ENCODE measurements around the gene GPLD1. TPM values are rescaled to one million over a fixed set of nuclear protein-coding genes. Genes with fewer than 3 reads are reported as not detected.

Gene GPLD1
- total and polyA plus RNA-seq, 4 donors = 15.5 to 62.0 (median 22.2) TPM

DNA sequence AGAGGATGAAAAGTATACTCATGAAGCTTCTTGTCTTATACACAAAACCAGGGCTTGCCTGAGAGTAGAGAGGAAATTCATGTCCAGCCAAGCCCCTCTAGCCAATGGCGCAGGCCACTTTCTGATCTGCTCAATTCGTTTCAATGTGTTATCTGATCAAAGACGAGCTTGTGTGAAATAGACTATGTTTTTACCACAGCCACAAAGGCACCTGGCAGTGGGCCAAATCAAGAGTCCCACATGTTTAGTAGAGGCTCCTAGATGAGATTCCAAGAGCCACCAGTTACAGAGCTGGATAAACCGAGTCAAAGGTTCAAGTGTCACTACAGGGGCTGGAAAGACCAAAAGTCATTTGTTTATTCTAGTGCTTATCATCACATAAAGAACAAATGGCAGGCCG, 34.9 kb downstream of the GPLD1 start:
- 89% methylated on average over 5 of the region's 5 CpGs for WGBS
- Histone ChIP-seq H3K36me3 (ENCODE audit: control insufficient read depth in 4 of 4, insufficient read depth in 3 of 4, low read depth in 1 of 4, low read length in 3 of 4) (peaks cover 5 to 24% (median 22%) of the 10 kb centered on the region in 4 donors), H3K9me3 (ENCODE audit: control insufficient read depth in 4 of 4, low read length in 3 of 4) (no peaks in the 10 kb centered on the region), H3K4me1 (ENCODE audit: control insufficient read depth in 4 of 4, insufficient read depth in 4 of 4, low read length in 3 of 4) (no peaks in the 10 kb centered on the region), H3K27ac (ENCODE audit: low read depth in 1 of 2, low read length in 2 of 2) (no peak overlapping the region), H3K27me3 (ENCODE audit: control insufficient read depth in 4 of 4, insufficient read depth in 4 of 4, low read length in 3 of 4) (no peaks in the 10 kb centered on the region), H3K4me3 (ENCODE audit: low read depth in 1 of 3, low read length in 3 of 3) (no peak overlapping the region), H3K9ac (ENCODE audit: low read depth in 1 of 2, low read length in 2 of 2) (no peak overlapping the region)
- TF ChIP-seq, protein P1, sequence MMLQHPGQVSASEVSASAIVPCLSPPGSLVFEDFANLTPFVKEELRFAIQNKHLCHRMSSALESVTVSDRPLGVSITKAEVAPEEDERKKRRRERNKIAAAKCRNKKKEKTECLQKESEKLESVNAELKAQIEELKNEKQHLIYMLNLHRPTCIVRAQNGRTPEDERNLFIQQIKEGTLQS (IDR thresholded peaks at IDR 0.05) = no peak
- no peak for TF ChIP-seq FOXA1 (IDR thresholded peaks at IDR 0.05)
- no peak for TF ChIP-seq NR2F2 (IDR thresholded peaks at IDR 0.05)
- TF ChIP-seq TAF1 (conservative IDR thresholded peaks at IDR 0.05) = no peak
- TF ChIP-seq, protein P2, sequence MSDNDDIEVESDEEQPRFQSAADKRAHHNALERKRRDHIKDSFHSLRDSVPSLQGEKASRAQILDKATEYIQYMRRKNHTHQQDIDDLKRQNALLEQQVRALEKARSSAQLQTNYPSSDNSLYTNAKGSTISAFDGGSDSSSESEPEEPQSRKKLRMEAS (IDR thresholded peaks at IDR 0.05) = no peak
- no peak for TF ChIP-seq YY1 (IDR thresholded peaks at IDR 0.05)
- no peak for TF ChIP-seq GABPA (IDR thresholded peaks at IDR 0.05 in 1 of 2, conservative IDR thresholded peaks at IDR 0.05 in 1 of 2)
- TF ChIP-seq SP1 (IDR thresholded peaks at IDR 0.05) = no peak
- TF ChIP-seq, protein P3, sequence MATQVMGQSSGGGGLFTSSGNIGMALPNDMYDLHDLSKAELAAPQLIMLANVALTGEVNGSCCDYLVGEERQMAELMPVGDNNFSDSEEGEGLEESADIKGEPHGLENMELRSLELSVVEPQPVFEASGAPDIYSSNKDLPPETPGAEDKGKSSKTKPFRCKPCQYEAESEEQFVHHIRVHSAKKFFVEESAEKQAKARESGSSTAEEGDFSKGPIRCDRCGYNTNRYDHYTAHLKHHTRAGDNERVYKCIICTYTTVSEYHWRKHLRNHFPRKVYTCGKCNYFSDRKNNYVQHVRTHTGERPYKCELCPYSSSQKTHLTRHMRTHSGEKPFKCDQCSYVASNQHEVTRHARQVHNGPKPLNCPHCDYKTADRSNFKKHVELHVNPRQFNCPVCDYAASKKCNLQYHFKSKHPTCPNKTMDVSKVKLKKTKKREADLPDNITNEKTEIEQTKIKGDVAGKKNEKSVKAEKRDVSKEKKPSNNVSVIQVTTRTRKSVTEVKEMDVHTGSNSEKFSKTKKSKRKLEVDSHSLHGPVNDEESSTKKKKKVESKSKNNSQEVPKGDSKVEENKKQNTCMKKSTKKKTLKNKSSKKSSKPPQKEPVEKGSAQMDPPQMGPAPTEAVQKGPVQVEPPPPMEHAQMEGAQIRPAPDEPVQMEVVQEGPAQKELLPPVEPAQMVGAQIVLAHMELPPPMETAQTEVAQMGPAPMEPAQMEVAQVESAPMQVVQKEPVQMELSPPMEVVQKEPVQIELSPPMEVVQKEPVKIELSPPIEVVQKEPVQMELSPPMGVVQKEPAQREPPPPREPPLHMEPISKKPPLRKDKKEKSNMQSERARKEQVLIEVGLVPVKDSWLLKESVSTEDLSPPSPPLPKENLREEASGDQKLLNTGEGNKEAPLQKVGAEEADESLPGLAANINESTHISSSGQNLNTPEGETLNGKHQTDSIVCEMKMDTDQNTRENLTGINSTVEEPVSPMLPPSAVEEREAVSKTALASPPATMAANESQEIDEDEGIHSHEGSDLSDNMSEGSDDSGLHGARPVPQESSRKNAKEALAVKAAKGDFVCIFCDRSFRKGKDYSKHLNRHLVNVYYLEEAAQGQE (IDR thresholded peaks at IDR 0.05) = no peak
- TF ChIP-seq JUND (IDR thresholded peaks at IDR 0.05) = no peak
- TF ChIP-seq EGR1 (IDR thresholded peaks at IDR 0.05; ENCODE audit: low read depth in 2 of 2) = no peak
- TF ChIP-seq RAD21 (IDR thresholded peaks at IDR 0.05) = no peak
- TF ChIP-seq, protein P4, sequence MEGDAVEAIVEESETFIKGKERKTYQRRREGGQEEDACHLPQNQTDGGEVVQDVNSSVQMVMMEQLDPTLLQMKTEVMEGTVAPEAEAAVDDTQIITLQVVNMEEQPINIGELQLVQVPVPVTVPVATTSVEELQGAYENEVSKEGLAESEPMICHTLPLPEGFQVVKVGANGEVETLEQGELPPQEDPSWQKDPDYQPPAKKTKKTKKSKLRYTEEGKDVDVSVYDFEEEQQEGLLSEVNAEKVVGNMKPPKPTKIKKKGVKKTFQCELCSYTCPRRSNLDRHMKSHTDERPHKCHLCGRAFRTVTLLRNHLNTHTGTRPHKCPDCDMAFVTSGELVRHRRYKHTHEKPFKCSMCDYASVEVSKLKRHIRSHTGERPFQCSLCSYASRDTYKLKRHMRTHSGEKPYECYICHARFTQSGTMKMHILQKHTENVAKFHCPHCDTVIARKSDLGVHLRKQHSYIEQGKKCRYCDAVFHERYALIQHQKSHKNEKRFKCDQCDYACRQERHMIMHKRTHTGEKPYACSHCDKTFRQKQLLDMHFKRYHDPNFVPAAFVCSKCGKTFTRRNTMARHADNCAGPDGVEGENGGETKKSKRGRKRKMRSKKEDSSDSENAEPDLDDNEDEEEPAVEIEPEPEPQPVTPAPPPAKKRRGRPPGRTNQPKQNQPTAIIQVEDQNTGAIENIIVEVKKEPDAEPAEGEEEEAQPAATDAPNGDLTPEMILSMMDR (IDR thresholded peaks at IDR 0.05; ENCODE audit: low read depth, low read length, missing input control) = no peak
- no peak for TF ChIP-seq FOXA2 (IDR thresholded peaks at IDR 0.05)
- TF ChIP-seq HNF4G (IDR thresholded peaks at IDR 0.05) = no peak
- TF ChIP-seq, protein P5, sequence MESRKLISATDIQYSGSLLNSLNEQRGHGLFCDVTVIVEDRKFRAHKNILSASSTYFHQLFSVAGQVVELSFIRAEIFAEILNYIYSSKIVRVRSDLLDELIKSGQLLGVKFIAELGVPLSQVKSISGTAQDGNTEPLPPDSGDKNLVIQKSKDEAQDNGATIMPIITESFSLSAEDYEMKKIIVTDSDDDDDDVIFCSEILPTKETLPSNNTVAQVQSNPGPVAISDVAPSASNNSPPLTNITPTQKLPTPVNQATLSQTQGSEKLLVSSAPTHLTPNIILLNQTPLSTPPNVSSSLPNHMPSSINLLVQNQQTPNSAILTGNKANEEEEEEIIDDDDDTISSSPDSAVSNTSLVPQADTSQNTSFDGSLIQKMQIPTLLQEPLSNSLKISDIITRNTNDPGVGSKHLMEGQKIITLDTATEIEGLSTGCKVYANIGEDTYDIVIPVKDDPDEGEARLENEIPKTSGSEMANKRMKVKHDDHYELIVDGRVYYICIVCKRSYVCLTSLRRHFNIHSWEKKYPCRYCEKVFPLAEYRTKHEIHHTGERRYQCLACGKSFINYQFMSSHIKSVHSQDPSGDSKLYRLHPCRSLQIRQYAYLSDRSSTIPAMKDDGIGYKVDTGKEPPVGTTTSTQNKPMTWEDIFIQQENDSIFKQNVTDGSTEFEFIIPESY (IDR thresholded peaks at IDR 0.05) = no peak
- TF ChIP-seq HNF4A (conservative IDR thresholded peaks at IDR 0.05) = no peak
- no peak for TF ChIP-seq RXRA (IDR thresholded peaks at IDR 0.05)
- no peak for DNase-seq (ENCODE audit: low spot score)
